Thymus (tissue), 11 donors: ENCODE data around the gene SATB2. TPM values are rescaled to one million over a fixed set of nuclear protein-coding genes. Genes with fewer than 3 reads are reported as not detected.

Source experiments
- DNase-seq, 9 donors: peaks; one replicate each; pipeline ENCODE4 v3.0.0-alpha.2; 2013; ENCODE audit warnings: low spot score in 9 of 9, low read depth in 6 of 9, missing footprints in 1 of 9
- H3K27ac ChIP-seq, 2 donors: one replicate each; pipeline ENCODE4 v1.5.1; 2013; ENCODE audit warnings: control low read depth in 1 of 2, low read depth in 1 of 2, low read length in 1 of 2, mild to moderate bottlenecking in 1 of 2, moderate library complexity in 1 of 2
- H3K27me3 ChIP-seq, 2 donors: one replicate each; pipeline ENCODE4 v1.5.1; 2013; ENCODE audit warnings: low read length in 1 of 2; ENCODE audit not compliant: control insufficient read depth in 2 of 2, insufficient read depth in 1 of 2
- H3K36me3 ChIP-seq, 2 donors: one replicate each; pipeline ENCODE4 v1.5.1; 2013; ENCODE audit warnings: low read length in 1 of 2, mild to moderate bottlenecking in 1 of 2, moderate library complexity in 1 of 2; ENCODE audit not compliant: control insufficient read depth in 2 of 2, insufficient read depth in 2 of 2
- H3K4me1 ChIP-seq, 2 donors: one replicate each; pipeline ENCODE4 v1.5.1; 2013; ENCODE audit warnings: low read length in 2 of 2; ENCODE audit not compliant: control insufficient read depth in 2 of 2, insufficient read depth in 2 of 2
- H3K4me3 ChIP-seq, 2 donors: one replicate each; pipeline ENCODE4 v1.5.1; 2013; ENCODE audit warnings: low read length in 2 of 2, control low read depth in 1 of 2, mild to moderate bottlenecking in 1 of 2
- H3K9me3 ChIP-seq, 2 donors: one replicate each; pipeline ENCODE4 v1.5.1; 2013; ENCODE audit warnings: low read length in 1 of 2, mild to moderate bottlenecking in 1 of 2; ENCODE audit not compliant: control insufficient read depth in 2 of 2, insufficient read depth in 1 of 2
- WGBS: extraction: QIAGEN DNeasy Blood & Tissue Kit; methylation state at CpG from one replicate; pipeline ENCODE4 v1.1.7; 2013; 5-methylcytosine and 5-hydroxymethylcytosine counted together
- polyA plus RNA-seq: library from polyadenylated mRNA; stranded (reverse); fragments of 200-250 nt; gene quantifications from one replicate; pipeline ENCODE4 v1.2.3, GENCODE V29; 2013
- total RNA-seq: library from RNA; stranded (reverse); fragments of 120-200 nt; gene quantifications from one replicate; pipeline ENCODE4 v1.2.4, GENCODE V29; 2013
- donor health status: healthy.

The SATB2 gene
- total and polyA plus RNA-seq, 2 donors: 0.38 to 0.73 TPM

- no peak overlapping the region for H3K4me3 ChIP-seq
- DNase-seq: no peak
- no peaks in the 10 kb centered on the region for H3K36me3 ChIP-seq
- no peak overlapping the region for H3K27ac ChIP-seq
- no peaks in the 10 kb centered on the region for H3K9me3 ChIP-seq
- H3K27me3 ChIP-seq: no peaks in the 10 kb centered on the region
- H3K4me1 ChIP-seq: no peaks in the 10 kb centered on the region
- WGBS: 65% methylated on average over 11 of the region's 11 CpGs
Measured at GRCh38 chr2:199431746-199432213, 26.0 kb downstream of the SATB2 start.

- Histone ChIP-seq H3K4me1 (no peaks in the 10 kb centered on the region), H3K27ac (no peak overlapping the region), H3K36me3 (no peaks in the 10 kb centered on the region), H3K9me3 (no peaks in the 10 kb centered on the region), H3K27me3 (no peaks in the 10 kb centered on the region), H3K4me3 (no peak overlapping the region)
- 93% methylated on average over 3 of the region's 3 CpGs for WGBS
- no peak for DNase-seq
Measured at GRCh38 chr2:199430214-199430613, 27.5 kb downstream of the SATB2 start.

GRCh38 chr2:199428291-199428690 is 29.4 kb downstream of the SATB2 start:
- no peak for DNase-seq
- Histone ChIP-seq H3K4me3 (no peak overlapping the region), H3K4me1 (no peaks in the 10 kb centered on the region), H3K36me3 (no peaks in the 10 kb centered on the region), H3K9me3 (no peaks in the 10 kb centered on the region), H3K27ac (no peak overlapping the region), H3K27me3 (no peaks in the 10 kb centered on the region)
- 97% methylated on average over 3 of the region's 3 CpGs for WGBS

GRCh38 chr2:199424160-199424559 is 33.6 kb downstream of the SATB2 start:
- H3K27me3 ChIP-seq: no peaks in the 10 kb centered on the region
- H3K9me3 ChIP-seq: no peaks in the 10 kb centered on the region
- H3K4me3 ChIP-seq: no peak overlapping the region
- WGBS: 77% methylated on average over 4 of the region's 4 CpGs
- no peak for DNase-seq
- H3K27ac ChIP-seq: no peak overlapping the region
- no peaks in the 10 kb centered on the region for H3K36me3 ChIP-seq
- no peaks in the 10 kb centered on the region for H3K4me1 ChIP-seq

- Histone ChIP-seq H3K27me3 (no peaks in the 10 kb centered on the region), H3K27ac (no peak overlapping the region), H3K4me1 (no peaks in the 10 kb centered on the region), H3K36me3 (no peaks in the 10 kb centered on the region), H3K9me3 (no peaks in the 10 kb centered on the region), H3K4me3 (no peak overlapping the region)
- WGBS: 93% methylated on average over 5 of the region's 5 CpGs
- DNase-seq: no peak
Measured at GRCh38 chr2:199419428-199419827, 38.3 kb downstream of the SATB2 start.

GRCh38 chr2:199414465-199414864 is 43.3 kb downstream of the SATB2 start:
- DNase-seq: no peak
- Histone ChIP-seq H3K9me3 (no peaks in the 10 kb centered on the region), H3K27ac (no peak overlapping the region), H3K27me3 (no peaks in the 10 kb centered on the region), H3K36me3 (no peaks in the 10 kb centered on the region), H3K4me3 (no peak overlapping the region), H3K4me1 (no peaks in the 10 kb centered on the region)
- 87% methylated on average over 7 of the region's 7 CpGs for WGBS

- 94% methylated on average over 3 of the region's 3 CpGs for WGBS
- no peak overlapping the region for H3K4me3 ChIP-seq
- H3K27me3 ChIP-seq: no peaks in the 10 kb centered on the region
- H3K9me3 ChIP-seq: no peaks in the 10 kb centered on the region
- no peak overlapping the region for H3K27ac ChIP-seq
- H3K4me1 ChIP-seq: no peaks in the 10 kb centered on the region
- DNase-seq: no peak
- no peaks in the 10 kb centered on the region for H3K36me3 ChIP-seq
Measured at GRCh38 chr2:199414001-199414400, 43.7 kb downstream of the SATB2 start.

GRCh38 chr2:199409759-199410529 is 47.8 kb downstream of the SATB2 start:
- no peaks in the 10 kb centered on the region for H3K4me1 ChIP-seq
- H3K27ac ChIP-seq: no peak overlapping the region
- WGBS: 85% methylated on average over 4 of the region's 4 CpGs
- H3K27me3 ChIP-seq: no peaks in the 10 kb centered on the region
- DNase-seq: no peak
- no peaks in the 10 kb centered on the region for H3K9me3 ChIP-seq
- H3K4me3 ChIP-seq: no peak overlapping the region
- no peaks in the 10 kb centered on the region for H3K36me3 ChIP-seq

- DNase-seq: no peak
- Histone ChIP-seq H3K9me3 (no peaks in the 10 kb centered on the region), H3K36me3 (no peaks in the 10 kb centered on the region), H3K27ac (no peak overlapping the region), H3K27me3 (no peaks in the 10 kb centered on the region), H3K4me3 (no peak overlapping the region), H3K4me1 (no peaks in the 10 kb centered on the region)
Measured at GRCh38 chr2:199407421-199407820, 50.3 kb downstream of the SATB2 start.
